HG03108 (cell line): ENCODE data around the gene SEPTIN5.

ENCODE experiments used
- ATAC-seq: cut with Tn5 transposase; IDR thresholded peaks from one replicate; pipeline ENCODE4 v1.9.1; 2021; ENCODE audit warnings: moderate library complexity; ENCODE audit not compliant: unreplicated experiment

The SEPTIN5 gene

GRCh38 chr22:19760058-19760950 lies 46.0 kb downstream of the SEPTIN5 start, which contains the start of gene TBX1:
TBX1 (plus strand) TSS chr22:19760778; CDS start chr22:19760844, 66 bp downstream.
- no peak for ATAC-seq

GRCh38 chr22:19760951-19761724 lies 46.8 kb downstream of the SEPTIN5 start:
- no peak for ATAC-seq

GRCh38 chr22:19761725-19762567 lies 47.6 kb downstream of the SEPTIN5 start:
- ATAC-seq, result no peak

- no peak for ATAC-seq
Measured at GRCh38 chr22:19762568-19763457, 48.5 kb downstream of the SEPTIN5 start.

- no peak for ATAC-seq
Measured at GRCh38 chr22:19763458-19764298, 49.4 kb downstream of the SEPTIN5 start.

DNA sequence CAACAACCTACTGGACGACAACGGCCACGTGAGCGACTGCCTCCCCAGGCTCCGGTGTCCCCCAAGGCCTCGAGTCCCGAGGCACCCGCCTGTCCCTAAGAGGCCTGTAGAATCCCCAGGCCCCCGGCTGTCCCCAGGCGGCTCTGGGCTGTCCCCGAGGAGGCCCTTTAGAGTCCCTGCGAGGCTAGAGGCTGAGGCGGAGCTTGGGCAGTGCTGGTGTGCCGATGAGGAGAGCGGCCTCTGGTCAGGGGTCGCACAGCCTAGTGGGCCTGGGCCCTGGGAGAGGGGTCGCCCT lies 49.9 kb downstream of the SEPTIN5 start:
- no peak for ATAC-seq

GRCh38 chr22:19764636-19765476 lies 50.6 kb downstream of the SEPTIN5 start:
- no peak for ATAC-seq

DNA sequence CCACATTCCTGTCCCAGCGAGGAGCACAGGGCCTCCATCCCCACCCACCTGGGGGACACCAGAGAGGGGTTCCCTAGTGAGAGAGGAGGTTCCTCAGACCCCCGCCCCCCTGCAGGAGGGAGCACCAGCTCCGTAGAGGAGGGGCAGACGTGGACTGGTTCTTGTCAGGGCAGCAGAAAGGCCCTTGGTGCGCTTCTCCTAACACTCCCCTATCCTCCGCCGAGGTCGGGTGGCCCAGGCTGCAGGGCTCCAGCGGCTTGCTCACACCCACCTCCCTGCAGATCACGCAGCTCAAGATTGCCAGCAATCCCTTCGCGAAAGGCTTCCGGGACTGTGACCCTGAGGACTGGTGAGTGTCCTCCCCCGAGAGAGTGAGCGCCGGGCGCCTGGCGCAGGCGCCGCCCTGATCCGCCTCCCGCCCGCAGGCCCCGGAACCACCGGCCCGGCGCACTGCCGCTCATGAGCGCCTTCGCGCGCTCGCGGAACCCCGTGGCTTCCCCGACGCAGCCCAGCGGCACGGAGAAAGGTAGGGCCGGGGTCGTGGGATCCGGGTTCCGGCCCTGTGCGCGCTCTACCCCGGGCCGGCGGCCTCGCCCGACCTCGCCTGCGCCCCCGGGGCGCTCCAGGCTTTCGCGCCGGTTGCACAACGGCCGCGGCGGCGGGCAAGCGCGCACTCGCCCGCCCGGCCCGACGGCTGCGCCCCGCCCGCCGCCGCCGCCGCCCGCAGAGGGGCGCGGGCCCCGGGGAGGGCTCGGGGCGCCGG lies 51.4 kb downstream of the SEPTIN5 start:
- ATAC-seq, result no peak

DNA sequence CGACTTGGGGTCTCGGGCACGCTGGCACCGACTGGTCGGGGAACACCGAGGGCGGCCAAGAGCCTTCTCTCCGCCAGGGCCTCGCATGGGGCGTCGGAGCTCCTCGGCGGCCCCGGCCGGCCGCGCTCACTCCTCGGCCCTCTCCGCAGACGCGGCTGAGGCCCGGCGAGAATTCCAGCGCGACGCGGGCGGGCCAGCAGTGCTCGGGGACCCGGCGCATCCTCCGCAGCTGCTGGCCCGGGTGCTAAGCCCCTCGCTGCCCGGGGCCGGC lies 51.9 kb downstream of the SEPTIN5 start:
- ATAC-seq, result no peak

GRCh38 chr22:19766511-19767426 lies 52.5 kb downstream of the SEPTIN5 start:
- ATAC-seq, result no peak

GRCh38 chr22:19767427-19768341 lies 53.4 kb downstream of the SEPTIN5 start:
- no peak for ATAC-seq

GRCh38 chr22:19769393-19769715 lies 55.1 kb downstream of the SEPTIN5 start:
- ATAC-seq, result no peak

GRCh38 chr22:19770349-19771220 lies 56.3 kb downstream of the SEPTIN5 start:
- ATAC-seq, result no peak

- no peak for ATAC-seq
Measured at GRCh38 chr22:19772422-19772672, 58.0 kb downstream of the SEPTIN5 start.
